Brain pericyte (primary cell): ENCODE data around the gene RAB27B.

Source experiments
- DNase-seq: peaks from one replicate; pipeline ENCODE4 v3.0.0-alpha.2; 2012; ENCODE audit warnings: low read depth, low spot score

Gene RAB27B

DNA sequence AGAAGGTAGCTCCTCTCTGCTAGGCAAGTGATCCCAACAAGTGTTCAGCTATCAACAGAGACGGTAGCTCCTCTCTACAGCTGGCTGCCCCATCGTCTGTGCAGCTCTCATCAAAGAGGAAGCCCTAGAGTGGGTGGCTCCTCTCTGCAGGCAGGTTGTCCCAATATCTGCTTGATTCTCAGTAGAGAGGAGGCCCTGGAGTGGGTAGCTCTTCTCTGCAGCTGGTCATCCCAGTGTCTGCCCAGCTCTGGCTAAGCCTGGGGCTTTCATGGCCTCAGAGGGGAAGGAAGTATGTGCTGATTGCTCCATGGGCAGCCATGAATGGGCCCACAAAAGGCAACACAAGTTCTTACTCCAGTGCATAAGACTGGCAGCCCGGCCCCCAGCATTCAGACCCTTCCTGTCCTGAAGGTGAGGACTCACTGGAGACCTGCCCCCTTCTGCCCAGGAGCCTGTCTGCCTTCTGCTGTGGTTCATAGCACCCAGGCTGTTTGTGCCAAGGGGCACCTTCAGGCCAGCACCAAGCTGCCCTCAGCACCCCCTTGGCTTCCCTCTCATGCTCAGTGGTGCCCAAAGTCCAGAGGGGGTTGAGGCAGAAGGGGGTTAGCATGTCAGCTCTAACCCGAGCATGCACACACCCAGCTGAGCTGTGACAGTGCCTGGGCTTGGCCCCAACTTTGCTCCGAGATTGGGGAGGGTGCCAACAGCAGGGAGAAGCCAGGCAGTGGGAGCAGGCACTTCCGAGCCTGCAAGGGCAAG lies 82.1 kb downstream of the RAB27B start:
- DNase-seq = no peak

- DNase-seq = no peak
Observed at GRCh38 chr18:54911551-54911950, 83.3 kb downstream of the RAB27B start.

DNA sequence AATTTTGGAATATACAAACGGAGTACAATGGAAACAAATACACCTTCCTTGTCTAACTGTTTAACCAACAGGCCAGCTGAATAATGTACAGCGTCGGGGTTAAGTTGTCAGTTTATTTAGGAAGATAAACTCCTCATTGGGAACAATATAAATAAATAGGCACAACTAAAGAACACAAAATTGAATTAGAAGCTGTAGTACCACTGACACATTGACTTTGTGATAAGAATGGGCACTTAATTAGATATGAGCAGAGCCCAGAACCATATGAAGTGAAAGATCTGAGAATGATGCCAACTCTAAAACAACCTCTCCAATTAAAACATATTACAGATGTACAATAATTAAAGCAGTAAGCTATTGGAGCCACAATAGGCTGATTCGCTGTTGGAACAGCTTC lies 86.5 kb downstream of the RAB27B start:
- DNase-seq = no peak

DNA sequence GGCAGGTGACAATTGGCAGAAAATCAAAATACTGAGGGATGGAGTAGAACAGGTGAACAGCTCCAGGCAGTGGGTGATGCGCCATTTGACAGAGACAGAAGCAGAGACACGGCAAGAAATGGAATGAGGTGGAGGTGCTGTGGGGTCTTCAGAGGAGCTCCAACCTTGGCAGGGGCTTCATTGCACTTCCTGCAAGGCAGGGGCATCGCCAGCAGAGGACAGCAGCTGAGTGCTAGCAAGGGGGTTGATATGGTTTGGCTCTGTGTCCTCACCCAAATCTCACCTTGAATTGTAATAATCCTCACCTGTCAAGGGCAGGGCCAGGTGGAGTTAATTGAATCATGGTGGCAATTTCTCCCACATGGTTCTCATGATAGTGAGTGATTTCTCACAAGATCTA lies 88.2 kb downstream of the RAB27B start:
- no peak for DNase-seq

DNA sequence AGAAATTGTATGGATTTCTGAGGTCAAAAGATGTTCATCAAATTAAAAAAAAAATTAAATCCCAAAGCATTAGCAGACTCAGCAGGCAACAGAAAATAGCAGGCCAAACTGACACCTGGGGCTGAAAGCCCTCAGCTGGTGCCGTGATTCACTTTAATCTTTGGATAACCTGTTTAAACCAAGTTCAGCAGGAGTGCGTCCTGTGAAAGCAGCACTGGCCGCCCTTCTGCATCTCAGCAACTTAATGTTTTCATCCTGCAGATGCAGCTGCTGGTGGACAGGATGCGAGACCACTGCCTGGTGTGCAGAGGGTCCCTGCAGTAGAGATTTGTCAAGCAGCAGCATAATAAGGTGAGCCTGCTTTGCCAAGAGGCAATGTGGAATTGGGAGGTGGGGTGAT lies 89.8 kb downstream of the RAB27B start:
- DNase-seq = no peak

DNA sequence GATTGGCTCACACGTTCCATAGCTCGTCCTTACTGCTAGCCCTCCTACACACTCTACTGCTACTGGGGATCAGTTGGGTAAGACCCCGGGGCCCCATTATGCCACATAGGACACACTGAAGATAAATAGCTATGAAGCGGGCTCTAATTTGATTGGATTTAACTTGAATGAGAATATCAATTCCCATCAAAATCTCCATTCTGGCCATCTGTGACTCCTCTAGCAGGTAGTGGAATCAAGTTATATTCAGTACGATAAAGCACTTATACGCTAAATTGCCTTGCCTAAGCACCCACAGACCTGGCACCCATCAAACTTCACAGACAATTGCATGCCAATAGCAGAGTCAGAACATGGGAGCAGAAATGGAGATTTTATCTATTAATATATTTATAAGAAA lies 91.1 kb downstream of the RAB27B start:
- DNase-seq = no peak

GRCh38 chr18:54923339-54923956 lies 95.2 kb downstream of the RAB27B start:
- no peak for DNase-seq

- no peak for DNase-seq
Observed at GRCh38 chr18:54924948-54925347, 96.7 kb downstream of the RAB27B start.

- no peak for DNase-seq
Observed at GRCh38 chr18:54926593-54927325, 98.5 kb downstream of the RAB27B start.

DNA sequence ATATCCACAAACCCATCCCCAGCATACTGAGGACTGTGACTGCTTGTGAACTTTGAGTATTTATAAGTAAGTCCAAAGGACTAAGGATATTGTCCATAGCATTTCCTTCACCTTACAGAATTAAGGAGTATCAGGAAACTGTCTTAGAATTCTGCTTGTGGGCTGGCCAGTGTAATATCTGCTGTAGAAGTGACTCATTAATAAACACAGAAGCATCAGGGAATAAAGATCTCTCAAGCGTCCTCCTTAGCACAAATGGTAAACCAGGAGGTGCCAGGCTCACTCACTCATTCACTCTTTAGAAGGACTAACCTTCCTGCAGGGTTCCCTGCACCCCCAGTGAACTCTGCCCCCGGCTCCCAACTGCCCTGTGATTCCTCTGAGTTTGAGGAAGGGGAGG lies 100.0 kb downstream of the RAB27B start:
- no peak for DNase-seq

DNA sequence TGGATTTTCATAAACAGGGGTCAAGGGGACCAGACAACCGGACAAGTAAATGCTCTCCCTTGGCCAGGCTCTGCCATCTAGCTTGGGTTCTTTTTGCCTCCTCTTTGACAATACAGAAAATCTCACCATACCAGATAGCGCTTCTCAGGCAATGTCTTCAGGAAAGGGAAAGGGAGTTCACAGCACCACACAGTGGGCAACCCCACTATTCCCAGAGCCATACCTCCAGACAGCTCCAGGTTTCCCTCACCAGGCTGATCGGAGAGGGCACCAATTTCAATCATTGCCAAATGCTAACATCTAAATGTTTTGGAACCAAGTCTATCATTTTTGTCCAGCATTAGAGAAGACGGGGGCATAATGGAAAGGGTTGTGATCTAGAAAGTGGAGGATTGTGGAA lies 102.9 kb downstream of the RAB27B start:
- no peak for DNase-seq

DNA sequence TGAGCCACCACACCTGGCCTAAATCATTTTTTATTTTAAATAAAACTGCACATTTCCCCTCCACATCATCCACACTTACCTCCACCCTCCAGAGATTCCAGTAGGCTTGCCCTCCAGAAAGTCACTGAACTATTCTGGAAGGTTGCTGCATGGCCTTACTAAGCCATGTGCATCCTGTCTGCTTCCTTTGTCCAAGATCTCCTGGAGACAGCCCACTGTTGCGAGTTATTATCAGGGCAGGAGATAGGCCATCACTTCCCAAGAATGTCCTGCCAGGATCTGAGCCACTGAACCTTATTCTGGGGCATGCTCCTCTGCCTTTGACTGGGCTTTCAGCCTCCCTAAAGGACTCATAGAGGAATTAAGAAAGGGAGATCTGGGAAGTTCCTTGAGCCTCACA lies 104.2 kb downstream of the RAB27B start:
- DNase-seq = no peak

- no peak for DNase-seq
Observed at GRCh38 chr18:54938506-54938905, 110.2 kb downstream of the RAB27B start.

DNA sequence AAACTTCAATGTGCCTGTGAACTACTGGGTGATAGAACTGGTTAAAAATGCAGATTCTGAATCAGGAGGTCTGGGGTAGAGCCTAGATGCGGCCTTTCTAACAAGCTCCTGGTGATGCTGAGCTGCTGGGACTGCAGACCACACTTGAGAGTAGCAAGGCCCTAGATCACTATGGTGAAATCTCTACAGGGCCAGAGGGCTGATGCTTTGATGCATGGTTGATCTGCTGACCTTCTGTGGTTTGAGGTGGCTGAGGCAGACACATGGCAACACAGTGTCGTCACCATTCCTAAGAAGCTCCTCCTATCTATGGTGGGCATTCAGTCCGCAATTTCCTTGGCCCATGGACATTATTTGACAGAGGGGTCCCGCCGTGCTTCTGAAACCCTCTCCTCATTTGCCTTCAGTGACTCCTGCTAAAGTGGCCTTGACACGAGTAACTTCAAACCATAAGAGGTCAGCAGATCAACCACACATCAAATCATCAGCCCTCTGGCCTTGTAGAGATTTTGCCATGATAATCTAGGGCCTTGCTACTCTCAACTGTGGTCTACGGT lies 111.2 kb downstream of the RAB27B start:
- DNase-seq = no peak

GRCh38 chr18:54942144-54942543 lies 113.9 kb downstream of the RAB27B start:
- DNase-seq = no peak

DNA sequence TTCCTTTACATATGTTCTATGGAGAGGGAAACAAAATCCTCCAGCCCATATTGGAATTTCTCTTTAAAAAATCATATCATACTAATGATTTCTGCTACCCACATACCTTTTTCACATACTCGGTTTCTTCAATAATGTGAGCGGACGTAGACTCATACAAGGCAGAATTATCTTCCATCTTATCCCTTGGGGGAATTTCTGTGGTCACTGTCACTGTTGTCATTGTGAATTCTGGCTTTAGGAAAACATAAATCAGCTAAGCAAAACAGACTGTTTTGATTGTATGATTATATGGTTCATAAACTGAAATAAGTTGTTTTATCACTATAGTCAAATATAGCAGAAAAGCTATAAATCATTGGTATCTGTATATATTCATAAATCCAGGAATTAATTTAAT lies 114.3 kb downstream of the RAB27B start:
- DNase-seq = no peak
